ENCODE data around the gene DLK2.
A peak's percentile ranks its signal among the peaks of the same experiment; 100 is the strongest.
"Not testable (repeated sequence)": the region's sequence is repeated elsewhere in the genome, so short reads cannot be mapped to it uniquely, and the experiment has no call there.

Gene DLK2

DNA sequence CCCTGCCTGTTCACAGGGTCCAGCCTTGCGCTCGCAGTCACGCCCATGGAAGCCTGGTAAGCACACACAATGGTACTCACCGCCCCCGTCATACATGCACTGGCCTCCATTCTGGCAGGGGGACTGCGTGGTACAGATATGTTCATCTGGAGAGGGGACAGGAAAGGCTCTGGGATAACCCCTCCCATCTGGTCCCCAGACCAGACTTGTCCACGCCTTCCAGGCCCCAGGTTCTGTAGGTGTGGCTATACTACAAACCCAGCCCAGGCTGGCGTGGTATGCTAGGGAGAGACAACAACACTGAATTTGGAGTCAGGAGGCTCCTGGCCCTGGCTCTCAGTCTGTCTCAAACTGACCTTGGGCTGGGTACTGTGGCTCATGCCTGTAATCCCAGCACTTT, 3.4 kb downstream of the DLK2 start:
- DNase-seq: no peak

DNA sequence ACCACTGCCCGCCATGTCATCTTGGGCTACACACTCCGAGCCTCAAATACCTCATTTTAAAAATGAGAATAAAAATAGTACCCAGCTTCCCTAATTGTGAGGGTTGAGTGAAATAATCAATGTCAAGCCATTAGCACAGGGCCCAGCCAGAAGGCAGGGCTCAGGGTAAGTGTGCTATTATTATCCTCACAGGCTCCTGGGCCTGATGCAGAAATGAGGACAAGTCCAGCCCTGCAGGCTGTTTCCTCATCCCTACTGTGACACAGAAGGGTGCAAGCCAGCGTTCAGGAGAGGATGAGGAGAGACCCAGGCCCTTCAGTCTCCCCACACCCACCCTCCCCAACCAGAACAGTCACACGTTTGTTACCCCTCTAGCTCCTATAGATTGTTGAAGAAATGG, 4.0 kb downstream of the DLK2 start:
- DNase-seq: no peak

DNA sequence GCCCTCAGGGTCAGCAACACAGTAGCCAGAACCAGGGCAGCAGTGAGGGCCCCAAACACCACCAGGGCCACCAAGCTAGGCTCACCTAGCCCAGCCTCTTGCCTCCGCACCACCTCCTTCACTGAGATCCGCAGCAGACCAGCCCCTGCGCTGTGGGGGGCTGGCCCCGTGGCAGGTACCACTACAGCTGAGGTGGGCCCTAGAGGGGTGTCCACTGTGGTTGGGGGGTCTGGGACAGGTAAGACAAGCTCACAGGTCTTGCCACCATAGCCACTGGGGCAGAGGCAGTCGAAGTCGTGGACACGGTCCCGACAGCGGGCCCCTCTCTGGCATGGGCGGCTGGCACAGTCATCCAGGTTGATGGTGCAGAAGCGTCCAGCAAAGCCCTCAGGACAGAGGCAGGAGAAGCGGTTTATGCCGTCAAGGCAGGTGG, 4.6 kb downstream of the DLK2 start:
- DNase-seq: no peak

- no peak for DNase-seq
These were observed 6.4 kb downstream of the DLK2 start for GRCh38 chr6:43448916-43449315.

GRCh38 chr6:43447604-43448003, 7.7 kb downstream of the DLK2 start:
- no peak for DNase-seq

DNA sequence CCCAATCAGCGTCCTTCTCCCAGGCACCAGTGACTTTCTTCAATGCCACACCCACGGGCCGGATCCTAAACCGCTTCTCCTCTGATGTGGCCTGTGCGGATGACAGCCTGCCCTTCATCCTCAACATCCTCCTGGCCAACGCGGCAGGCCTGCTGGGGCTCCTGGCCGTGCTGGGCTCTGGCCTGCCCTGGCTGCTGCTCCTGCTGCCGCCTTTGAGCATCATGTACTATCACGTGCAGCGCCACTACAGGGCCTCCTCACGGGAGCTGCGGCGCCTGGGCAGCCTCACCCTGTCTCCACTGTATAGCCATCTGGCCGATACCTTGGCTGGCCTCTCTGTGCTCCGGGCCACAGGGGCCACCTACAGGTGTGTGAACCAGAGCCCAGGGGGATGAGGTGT, 9.8 kb downstream of the DLK2 start:
- DNase-seq: no peak

DNA sequence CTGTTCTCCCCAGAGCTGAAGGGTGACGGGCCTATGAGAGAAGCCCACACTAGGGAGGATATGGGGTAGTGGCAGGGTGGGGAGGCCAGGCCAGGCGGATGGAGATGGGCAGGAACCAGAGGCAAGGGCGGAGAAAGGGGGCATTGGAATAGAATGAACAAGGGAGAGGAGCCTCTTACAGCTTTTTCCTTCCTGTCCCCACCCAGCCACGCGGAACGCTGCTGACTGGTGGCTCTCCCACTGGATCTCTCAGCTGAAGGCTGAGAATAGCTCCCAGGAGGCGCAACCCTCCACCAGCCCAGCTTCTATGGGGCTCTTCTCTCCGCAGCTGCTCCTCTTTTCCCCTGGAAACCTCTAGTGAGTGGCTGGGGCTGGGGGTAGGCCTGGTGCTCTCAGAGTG, 10.8 kb downstream of the DLK2 start:
- DNase-seq: no peak

- DNase-seq: no peak
These were observed 11.3 kb downstream of the DLK2 start for GRCh38 chr6:43444036-43444435.

DNA sequence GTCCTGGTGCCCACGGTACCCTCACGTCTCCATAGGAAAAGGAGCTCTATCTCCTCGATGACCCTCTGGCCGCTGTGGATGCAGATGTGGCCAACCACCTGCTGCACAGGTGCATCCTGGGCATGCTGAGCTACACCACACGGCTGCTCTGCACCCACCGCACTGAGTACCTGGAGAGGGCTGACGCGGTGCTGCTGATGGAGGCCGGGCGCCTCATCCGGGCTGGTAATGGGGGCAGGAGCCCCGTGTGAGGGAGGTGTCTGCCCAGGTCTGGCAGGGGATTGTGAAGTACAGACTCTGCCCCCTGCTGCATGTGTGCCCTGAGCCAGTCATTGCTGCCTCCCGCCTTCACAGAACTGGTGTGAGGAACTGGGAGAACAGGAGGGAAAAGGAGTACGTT, 12.4 kb downstream of the DLK2 start:
- no peak for DNase-seq

- DNase-seq: no peak
These were observed 17.6 kb downstream of the DLK2 start for GRCh38 chr6:43437700-43438099.

DNA sequence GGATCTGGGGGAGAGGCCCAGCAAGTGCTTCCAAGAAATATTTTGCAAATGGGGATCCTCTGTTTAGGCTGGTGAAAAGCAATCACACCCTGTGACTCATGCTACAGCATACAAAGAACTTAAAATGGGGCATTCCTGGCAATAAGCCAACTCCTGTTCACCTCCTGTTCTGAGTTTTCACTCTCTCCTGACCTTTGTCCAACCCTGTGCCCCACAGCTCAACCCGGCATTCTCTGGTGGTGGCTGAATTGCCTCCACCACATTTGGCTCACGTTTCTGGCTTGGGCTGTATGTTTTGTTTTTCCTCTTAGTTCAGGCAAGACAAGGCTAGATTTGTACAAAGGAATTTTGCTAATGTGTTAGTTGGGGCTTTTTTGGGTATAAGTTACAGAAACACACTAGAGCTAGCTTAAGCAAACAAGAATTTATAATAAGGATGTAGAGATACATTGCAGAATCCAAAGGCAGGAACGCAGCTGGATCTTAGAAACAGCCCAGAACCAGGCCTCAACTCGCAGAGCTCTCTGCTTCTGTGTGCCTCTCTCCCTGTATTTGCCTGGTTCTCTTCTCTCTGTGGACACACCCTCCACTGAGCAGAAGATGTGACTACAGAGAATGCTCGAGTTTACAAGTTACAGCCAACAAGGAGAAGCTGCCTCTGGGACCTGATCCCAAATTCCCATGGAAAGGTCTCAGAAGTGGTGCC, 18.6 kb downstream of the DLK2 start:
- DNase-seq: no peak

- DNase-seq: no peak
These were observed 19.5 kb downstream of the DLK2 start for GRCh38 chr6:43435682-43436437.

DNA sequence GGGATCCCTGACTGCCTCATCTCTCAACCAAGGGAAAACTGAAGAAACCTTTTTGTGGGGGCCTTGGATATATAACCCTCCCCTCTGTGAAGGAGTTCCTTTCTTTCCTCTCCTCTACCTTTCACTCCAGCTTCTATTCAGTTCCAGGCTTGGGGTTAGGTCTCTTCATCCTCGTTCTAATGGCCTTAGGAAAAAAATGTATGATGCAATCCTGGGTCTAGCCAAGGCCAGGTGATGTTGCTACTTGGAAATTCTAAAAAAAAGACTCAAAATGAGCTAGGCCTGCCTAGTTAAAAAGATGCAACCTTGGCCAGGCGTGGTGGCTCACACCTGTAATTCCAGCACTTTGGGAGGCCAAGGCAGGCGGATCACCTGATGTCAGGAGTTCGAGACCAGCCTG, 20.4 kb downstream of the DLK2 start:
- DNase-seq: no peak

- no peak for DNase-seq
These were observed 21.1 kb downstream of the DLK2 start for GRCh38 chr6:43434001-43434840.

DNA sequence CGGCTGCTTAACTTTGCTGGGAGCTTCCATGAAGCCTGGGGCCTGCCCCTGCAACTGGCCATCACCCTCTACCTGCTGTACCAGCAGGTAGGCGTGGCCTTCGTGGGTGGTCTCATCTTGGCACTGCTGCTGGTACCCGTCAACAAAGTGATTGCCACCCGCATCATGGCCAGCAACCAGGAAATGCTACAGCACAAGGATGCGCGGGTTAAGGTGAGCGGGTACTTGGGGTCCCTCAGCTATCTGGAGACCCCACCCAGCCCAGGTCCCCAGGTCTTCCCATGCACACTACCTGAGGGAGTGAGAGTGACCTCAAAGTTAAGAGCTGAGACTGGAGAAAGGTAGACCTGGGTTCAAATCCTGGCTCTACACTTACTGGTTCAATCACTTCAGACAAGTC, 22.2 kb downstream of the DLK2 start:
- DNase-seq: no peak

DNA sequence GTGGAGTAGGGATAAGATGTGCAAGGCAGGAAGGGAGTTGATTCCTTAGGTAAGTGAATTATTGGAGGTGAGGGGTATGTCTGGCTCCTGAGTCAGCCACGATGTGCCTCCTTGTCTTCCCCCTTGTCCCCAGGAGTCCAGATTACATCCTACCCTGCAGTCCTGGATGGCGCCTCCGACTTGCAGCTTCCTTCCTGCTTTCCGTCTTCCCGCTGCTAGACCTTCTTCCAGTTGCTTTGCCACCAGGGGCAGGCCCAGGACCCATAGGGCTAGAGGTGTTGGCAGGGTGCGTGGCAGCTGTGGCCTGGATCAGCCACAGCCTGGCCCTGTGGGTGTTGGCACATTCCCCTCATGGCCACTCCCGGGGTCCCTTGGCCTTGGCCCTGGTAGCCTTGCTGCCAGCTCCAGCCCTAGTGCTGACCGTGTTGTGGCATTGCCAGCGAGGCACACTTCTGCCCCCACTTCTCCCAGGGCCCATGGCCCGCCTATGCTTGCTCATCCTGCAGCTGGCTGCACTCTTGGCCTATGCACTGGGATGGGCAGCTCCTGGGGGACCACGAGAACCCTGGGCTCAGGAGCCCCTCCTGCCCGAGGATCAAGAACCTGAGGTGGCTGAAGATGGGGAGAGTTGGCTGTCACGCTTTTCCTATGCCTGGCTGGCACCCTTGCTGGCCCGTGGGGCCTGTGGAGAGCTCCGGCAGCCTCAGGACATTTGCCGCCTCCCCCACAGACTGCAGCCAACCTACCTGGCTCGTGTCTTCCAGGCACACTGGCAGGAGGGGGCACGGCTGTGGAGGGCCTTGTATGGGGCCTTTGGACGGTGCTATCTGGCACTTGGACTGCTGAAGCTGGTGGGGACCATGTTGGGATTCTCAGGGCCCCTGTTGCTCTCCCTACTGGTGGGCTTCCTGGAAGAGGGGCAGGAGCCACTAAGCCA, 23.1 kb downstream of the DLK2 start:
- no peak for DNase-seq

- DNase-seq: no peak
These were observed 26.5 kb downstream of the DLK2 start for GRCh38 chr6:43428874-43429273.

DNA sequence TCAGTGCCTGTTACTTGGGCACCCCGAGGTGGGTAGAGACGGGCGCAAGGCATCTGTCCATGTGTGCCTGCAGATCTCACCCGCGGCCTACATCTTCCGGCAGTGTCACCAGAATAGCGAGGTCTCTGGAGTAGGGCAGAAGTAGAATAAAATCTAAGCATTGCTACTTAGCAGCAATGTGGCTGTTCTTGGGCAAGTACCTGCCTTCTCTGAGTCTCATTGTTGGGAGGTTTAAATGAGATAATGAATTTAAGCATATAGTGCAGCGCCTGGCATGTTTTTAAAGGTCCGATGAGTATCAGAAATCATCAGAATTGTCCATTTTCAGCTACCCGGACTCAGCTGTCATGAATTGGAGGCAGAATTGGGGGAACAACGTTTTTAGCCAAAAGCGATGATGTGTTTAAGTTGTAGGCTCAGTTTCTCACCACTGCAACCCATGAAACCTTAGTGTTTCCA, 27.2 kb downstream of the DLK2 start:
- no peak for DNase-seq

DNA sequence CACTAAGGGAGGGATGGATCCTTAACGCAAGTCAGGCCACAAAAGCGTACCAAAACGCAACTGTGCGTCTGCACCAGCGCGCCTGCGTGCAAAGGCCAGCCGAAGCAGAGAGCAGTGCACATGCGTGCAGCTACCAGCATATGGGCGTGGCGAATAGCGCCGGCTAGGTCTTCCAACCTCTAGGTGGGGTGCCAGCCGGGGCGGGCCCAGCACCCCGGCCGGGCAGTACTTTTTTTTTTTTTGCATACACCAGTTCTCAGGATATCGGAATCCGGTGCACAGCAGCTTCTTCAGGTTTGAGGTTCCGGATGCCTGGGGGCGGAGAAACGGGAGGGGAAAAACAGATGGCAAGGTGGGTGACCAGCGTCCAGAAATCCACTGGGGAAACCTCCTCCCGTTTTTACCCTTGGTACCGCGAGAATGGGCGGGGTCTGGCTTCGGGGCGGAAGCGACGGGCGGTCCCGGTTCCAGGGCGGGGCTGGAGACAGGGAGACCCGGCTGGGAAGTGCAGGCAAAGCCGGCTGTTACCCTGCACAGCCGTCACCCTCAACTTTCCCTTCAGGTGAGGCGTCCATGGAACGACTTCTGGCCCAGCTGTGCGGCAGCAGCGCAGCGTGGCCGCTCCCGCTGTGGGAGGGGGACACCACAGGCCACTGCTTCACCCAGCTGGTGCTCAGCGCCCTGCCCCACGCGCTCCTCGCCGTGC, 27.8 kb downstream of the DLK2 start, which contains the start of gene ABCC10:
Gene ABCC10, plus strand, starts transcription at position 136 of the 706 bp plus-strand sequence. Its CDS starts 438 bp downstream, at position 574.
- DNase-seq: peak; percentile 94

DNA sequence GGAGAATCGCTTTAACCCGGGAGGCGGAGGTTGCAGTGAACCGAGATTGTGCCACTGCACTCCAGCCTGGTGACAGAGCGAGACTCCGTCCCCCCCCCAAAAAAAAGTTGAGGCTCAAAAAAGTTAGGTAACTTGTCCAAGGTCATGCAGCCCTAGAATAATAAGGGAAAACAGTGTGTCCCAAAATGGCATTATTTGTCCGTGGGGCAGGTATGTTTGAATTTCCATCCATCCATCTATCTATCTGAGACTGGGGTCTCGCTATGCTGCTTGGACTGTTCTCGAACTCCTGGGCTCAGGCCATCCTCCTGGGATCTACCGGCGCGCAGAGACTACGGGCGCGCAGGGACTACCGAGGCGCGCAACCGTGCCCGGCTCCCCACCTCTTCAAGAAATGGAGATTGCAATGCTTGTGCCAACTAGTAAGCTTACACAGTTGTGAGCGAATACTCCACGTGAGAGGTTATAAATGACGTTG, 28.4 kb downstream of the DLK2 start:
- DNase-seq: no peak

GRCh38 chr6:43425083-43425482, 30.3 kb downstream of the DLK2 start:
- not testable (repeated sequence) for DNase-seq
